Fibroblast of pulmonary artery (primary cell): ENCODE results near the gene C1orf122.
"Not testable (repeated sequence)": the region's sequence is repeated elsewhere in the genome, so short reads cannot be mapped to it uniquely, and the experiment has no call there.

ENCODE experiments used
- DNase-seq: peaks from one replicate; pipeline ENCODE4 v3.0.0-alpha.2; 2010; ENCODE audit warnings: low read depth
- H3K4me3 ChIP-seq: replicated peaks from 2 replicates; pipeline ENCODE4 v1.5.1; 2011; ENCODE audit warnings: low read depth, mild to moderate bottlenecking, control low read depth, low read length, moderate library complexity
- TF ChIP-seq, protein P1 (sequence below): IDR thresholded peaks from 2 replicates; pipeline ENCODE4 v1.5.1; 2011; ENCODE audit warnings: mild to moderate bottlenecking, control low read depth, low read length, inconsistent platforms; ENCODE audit errors: missing control alignments

Gene C1orf122

GRCh38 chr1:37764888-37765441 is 42.6 kb upstream of the C1orf122 start, which contains the start of gene EPHA10:
TSS of gene EPHA10 (minus strand) at chr1:37765120. CDS start at chr1:37765066, 54 bp downstream.
- no peak within 1 kb of the TSS for H3K4me3 ChIP-seq
- DNase-seq, result no peak
- TF ChIP-seq, protein P1, sequence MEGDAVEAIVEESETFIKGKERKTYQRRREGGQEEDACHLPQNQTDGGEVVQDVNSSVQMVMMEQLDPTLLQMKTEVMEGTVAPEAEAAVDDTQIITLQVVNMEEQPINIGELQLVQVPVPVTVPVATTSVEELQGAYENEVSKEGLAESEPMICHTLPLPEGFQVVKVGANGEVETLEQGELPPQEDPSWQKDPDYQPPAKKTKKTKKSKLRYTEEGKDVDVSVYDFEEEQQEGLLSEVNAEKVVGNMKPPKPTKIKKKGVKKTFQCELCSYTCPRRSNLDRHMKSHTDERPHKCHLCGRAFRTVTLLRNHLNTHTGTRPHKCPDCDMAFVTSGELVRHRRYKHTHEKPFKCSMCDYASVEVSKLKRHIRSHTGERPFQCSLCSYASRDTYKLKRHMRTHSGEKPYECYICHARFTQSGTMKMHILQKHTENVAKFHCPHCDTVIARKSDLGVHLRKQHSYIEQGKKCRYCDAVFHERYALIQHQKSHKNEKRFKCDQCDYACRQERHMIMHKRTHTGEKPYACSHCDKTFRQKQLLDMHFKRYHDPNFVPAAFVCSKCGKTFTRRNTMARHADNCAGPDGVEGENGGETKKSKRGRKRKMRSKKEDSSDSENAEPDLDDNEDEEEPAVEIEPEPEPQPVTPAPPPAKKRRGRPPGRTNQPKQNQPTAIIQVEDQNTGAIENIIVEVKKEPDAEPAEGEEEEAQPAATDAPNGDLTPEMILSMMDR, result no peak

- DNase-seq, result no peak
- no peak overlapping the region for H3K4me3 ChIP-seq
- TF ChIP-seq, protein P1, result no peak
These were observed 41.5 kb upstream of the C1orf122 start for GRCh38 chr1:37765916-37766664.

GRCh38 chr1:37767488-37767887 is 40.1 kb upstream of the C1orf122 start:
- H3K4me3 ChIP-seq, result no peak overlapping the region
- TF ChIP-seq, protein P1, result no peak
- DNase-seq, result no peak

DNA sequence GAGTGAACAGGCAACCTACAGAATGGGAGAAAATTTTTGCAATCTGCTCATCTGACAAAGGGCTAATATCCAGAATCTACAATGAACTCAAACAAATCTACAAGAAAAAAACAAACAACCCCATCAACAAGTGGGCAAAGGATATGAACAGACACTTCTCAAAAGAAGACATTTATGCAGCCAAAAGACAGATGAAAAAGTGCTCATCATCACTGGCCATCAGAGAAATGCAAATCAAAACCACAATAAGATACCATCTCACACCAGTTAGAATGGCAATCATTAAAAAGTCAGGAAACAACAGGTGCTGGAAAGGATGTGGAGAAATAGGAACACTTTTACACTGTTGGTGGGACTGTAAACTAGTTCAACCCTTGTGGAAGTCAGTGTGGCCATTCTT is 36.1 kb upstream of the C1orf122 start:
- not testable (repeated sequence) for DNase-seq, H3K4me3 ChIP-seq

DNA sequence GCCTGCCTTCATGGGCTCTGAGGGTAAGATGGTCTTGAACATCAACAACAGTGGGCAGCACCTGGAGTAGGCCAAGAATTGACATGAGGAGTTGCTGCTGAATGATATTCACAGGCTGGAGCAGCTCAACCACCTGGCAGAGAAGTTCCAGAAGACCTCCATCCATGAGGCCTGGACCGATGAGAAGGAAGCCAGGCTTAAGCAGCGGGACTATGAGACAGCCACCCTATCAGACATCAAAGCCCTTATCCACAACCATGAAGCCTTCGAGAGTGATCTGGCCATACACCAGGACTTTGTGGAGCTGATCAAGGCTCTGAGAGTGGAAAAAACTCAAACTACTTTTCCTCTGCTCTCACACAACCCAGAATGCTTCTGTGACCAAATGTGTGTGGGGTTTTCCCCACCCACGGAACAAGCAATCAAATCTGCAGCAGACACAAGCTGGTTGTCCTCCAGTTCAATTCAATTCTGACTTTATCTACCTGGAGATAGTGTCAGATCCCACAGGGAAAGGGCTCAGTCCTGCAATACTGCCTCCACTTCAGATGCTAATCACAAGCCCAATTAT is 30.6 kb upstream of the C1orf122 start:
- H3K4me3 ChIP-seq, result no peak overlapping the region
- TF ChIP-seq, protein P1, result no peak
- no peak for DNase-seq

- no peak overlapping the region for H3K4me3 ChIP-seq
- TF ChIP-seq, protein P1, result no peak
- no peak for DNase-seq
These were observed 28.9 kb upstream of the C1orf122 start for GRCh38 chr1:37778654-37779053.

GRCh38 chr1:37782491-37782890 is 25.1 kb upstream of the C1orf122 start:
- TF ChIP-seq, protein P1, result no peak
- DNase-seq, result no peak
- no peak overlapping the region for H3K4me3 ChIP-seq
